RPMI7951 (cell line): ENCODE measurements around the gene COPG2. TPM values are rescaled to one million over a fixed set of nuclear protein-coding genes. Genes with fewer than 3 reads are reported as not detected.
"Not testable (repeated sequence)": the region's sequence is repeated elsewhere in the genome, so short reads cannot be mapped to it uniquely, and the experiment has no call there.

Experiments used
- DNase-seq: peaks from one replicate; pipeline ENCODE4 v3.0.0-alpha.2; 2012; ENCODE audit warnings: low read depth
- total RNA-seq: library from RNA; depleted of rRNA; stranded (reverse); fragments of >200 nt; shearing (Covaris generic); gene quantifications from 2 replicates; pipeline ENCODE4 v1.2.3, GENCODE V29; 2014

The COPG2 gene
- total RNA-seq, 1 experiment from 2014 or later: 39.3 TPM

DNA sequence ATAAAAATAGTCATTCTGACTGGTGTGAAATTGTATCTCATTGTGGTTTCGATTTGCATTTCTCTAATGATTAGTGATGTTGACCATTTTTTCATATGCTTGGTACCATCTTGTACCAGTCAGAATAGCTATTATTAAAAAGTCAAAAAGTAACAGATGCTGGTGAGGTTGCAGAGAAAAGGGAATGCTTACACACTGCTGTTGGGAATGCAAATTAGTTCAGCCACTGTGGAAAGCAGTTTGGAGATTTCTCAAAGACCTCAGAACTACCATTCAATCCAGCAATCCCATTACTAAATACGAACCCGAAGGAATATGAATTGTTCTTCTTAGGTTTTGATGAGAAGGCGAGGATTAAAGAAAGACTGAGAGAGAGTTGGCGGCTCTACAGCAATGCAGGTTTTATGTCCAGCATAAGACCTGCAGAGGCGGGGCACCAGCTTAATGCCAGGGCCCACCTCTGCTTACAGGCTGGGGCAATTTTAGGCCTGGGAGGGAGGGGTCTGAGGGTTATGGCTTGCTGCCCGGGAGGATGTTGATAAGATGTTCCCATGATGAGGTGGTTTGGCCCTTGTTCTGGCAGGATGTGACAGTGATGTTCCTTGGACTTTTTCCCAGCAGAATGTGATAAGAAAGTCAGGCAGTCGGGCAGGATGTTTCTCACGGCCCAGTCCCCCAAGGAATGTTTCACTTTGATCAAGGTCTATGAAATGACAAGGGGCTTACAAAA is 102.2 kb downstream of the COPG2 start:
- DNase-seq: peak; percentile 82

DNA sequence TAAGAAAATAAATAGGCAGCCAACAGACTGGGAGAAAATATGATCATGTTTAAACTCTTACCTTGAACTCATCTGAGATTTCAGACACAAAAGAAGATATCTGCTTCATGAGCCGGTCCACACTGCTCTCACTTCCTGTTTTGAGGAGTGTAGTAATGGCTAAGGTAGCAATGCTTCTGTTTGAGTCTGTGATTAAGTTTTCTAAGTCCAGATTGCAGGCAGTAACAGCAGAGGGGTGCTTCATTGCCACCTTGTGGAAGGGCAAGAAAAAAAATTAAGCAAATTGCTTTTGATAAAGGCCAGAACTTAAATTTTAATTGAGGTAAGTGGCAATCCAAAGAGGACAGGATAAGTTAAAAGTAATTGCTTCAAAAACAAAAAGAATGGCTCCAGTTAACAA is 107.6 kb downstream of the COPG2 start:
- peak; percentile 46 for DNase-seq

DNA sequence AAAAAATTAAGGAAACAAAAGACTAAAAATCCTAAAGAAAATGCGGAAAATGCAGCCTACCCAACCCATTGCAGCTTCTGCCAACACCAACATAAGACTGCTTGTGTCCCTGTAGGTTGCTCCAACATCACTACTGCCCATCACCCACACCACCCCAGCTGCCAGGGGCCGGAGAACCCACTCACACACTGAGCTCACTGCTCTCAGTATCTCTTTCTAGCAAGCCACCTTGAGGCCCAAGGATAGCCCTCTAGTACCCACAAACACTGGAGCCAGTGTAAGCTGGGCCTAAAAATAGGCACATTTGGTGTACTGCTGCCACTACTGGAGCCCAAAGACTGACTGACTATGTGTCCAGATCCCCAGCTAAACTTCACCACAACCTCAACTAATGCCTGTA is 109.4 kb downstream of the COPG2 start:
- no peak for DNase-seq

DNA sequence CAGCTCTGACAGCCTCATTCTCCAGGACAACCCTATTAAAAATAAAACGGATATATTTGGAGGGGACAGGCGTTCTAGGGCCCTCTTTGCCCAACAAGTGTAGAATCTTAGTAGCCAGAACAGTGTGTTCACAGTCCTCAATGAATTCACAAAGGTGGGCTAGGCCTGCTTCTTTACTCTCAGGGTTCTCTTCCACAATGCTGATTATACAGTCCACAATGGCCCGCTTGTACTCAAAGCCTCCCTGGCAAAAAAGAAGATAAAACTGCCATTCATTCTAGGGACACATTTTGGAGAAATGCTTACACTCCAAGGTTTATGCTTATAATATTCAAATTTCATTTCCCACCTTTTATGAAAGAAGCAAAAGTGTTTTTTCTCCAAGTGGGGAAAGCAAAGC is 114.1 kb downstream of the COPG2 start:
- peak; percentile 7 for DNase-seq

DNA sequence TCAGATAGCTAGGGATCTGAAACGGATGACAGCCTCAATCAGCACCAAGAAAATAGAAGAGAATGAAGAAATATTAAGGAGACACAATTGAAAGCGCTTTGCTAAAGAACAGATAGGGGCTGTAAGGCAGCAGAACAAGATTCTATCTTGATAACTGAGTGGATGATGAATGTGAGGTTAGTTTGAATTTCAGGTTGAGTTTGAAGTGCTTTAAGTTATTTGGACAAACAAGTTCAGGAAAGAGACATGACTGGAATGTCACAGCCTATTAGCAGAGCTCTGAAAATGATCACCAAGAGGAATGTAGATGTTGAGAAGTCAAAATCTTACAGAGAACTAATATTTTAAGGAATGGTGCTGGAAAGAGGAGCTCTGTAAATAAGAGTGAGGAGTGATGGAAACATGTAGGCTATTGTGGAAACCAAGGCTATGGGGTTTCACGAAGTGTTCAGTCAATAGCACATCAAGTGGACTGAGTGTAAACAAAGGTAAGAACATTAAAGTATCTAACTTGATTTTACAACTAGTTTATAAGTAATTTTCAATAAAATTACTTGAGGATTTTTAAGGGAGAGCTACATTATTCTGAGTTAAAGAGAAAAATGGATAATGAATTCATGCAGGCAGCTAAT is 115.0 kb downstream of the COPG2 start:
- DNase-seq: no peak

DNA sequence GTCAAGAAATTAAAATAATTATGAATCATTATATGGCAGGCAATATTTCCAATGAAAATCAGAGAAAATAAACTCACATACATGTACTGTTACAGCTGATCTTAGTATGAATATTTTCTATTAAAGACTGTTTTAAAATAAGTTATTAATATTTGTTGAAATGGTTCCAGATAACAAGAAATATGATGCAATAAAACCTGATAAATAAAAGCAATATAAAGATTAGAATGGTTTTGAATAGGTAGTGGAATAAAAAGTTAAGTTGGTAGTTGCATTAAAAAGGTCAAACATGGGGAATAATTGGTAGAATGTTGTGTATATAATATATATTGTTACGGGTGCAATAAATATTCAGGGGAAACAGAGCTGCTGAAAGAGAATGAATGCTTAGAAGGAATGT is 124.2 kb downstream of the COPG2 start:
- no peak for DNase-seq

DNA sequence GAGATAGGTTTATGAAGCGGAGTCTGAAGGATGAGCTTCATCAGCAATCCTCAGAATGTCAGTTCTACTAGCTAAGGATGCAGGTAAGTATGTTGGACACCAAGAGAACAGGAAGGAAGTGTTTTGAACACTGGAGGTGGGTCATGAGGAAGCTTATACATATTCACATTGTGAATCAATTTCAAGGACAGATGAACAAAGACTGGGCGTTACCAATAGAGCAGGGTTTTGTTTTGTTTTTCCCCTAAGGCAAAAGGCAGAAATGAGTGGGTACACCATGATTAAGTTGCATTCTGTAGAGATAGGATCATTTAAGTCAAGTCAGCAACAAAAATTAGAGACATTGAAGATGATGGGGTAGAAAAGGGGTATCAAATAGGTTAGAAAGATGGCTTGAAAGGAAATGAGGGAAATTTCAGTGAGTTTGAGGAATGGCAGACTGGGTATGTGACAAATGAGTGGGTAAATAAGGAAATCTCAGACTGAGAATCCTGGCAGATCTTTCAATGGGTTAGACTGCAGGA is 125.0 kb downstream of the COPG2 start:
- no peak for DNase-seq

DNA sequence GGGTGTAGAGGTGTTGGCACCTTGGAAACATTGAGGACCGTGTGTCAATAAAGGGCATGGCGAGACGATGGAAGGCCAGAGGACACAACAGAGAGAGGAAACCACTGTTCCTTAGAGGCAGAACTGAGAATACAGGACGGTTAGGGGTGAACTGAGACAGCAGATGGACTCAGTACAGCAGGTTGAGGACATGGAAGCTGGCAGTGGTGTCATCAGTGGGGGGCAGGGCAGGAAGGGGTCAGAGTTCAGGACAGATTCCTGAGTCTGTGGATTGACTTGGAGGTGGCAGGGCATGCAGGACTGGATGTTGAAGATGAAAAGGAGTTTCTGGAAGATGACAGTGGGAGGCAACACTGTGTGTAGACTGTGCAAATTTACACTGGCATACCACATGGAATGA is 126.3 kb downstream of the COPG2 start:
- DNase-seq: not testable (repeated sequence)

DNA sequence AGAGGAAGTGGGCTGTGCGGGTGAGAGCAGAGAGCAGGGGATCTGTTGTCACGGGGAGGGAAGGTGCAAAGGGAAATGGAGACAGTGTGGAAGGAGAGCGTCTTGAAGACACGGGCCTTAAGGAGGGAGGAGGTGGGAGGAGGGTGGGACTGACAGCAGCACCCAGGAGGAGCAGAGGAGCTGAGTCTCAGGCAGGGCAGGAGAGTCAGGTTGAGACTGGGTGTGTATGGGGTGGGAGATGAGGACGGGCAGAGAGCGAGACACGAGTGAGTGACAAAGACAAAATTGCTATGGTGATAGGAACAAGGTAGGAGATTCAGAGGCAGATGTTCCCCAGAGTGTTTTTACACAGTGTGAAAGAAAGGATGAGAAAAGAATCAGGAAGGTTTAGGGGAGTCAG is 127.3 kb downstream of the COPG2 start:
- not testable (repeated sequence) for DNase-seq

DNA sequence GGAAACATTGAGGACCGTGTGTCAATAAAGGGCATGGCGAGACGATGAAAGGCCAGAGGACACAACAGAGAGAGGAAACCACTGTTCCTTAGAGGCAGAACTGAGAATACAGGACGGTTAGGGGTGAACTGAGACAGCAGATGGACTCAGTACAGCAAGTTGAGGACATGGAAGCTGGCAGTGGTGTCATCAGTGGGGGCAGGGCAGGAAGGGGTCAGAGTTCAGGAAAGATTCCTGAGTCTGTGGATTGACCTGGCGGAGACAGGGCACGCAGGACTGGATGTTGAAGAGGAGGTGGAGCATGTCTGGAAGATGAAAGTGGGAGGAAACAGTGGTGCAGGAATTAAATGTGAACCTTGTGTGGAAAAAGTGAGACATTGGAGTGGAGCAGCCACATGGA is 130.7 kb downstream of the COPG2 start:
- not testable (repeated sequence) for DNase-seq

DNA sequence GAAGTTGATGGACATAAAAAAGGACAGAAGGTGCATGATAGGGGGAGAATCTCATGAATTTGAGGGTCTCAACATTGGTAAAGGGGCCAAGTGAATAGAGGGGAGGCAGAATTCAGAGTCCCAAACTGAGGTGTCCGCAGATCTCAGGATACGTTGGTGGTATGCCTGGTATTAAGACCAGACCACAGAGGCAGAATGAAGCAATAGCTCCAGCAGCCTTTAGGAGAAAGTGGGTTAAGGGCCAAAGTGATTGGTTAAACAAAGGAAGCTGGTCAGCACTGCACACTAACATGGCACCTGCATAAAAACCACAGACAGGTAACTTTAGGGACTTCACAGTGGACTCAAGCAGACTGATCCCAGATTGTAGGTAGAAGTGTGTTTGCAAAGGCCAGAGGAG is 139.1 kb downstream of the COPG2 start:
- DNase-seq: no peak

DNA sequence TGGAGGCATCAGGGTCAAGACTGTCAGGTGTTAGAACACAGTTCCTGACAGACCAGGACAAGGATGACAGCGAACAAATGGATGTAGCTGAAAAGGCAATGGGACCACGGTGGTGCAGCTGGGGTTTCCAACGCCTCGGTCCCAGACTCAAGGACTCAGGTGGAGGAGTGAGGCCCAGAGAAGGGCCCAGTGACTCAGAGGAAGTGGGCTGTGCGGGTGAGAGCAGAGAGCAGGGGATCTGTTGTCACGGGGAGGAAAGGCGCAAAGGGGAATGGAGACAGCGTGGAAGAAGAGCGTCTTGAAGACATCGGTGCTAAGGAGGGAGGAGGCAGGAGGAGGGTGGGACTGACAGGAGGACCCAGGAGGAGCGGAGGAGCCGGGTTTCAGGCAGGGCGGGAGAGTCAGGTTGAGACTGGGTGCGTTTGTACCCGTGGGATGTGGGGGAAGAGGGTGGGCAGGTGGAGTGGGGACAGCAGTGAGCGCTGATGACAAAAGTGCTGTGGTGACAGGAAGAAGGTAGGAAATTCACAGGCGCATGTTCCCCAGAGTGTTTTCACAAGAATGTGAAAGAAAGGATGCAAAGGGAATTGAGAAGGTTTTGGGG is 140.7 kb downstream of the COPG2 start:
- not testable (repeated sequence) for DNase-seq

DNA sequence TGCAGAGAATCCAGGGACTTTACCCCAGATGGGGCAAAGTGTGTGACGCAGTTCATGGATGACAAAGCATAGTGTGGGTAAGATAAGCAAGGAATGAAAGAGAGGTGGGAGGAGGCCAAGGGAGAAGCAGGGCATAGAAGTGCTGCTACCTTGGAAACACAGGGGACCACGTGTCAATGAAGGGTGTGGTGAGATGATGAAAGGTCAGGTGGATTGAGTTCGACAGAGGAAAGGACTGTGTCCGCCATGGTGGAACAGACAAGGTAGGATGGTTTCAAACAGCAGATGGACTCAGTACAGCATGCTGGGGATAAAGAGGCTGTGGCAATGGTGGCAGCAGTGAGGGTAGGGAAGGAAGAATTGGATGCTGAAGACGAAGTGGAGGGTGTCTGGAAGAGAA is 143.9 kb downstream of the COPG2 start:
- no peak for DNase-seq

DNA sequence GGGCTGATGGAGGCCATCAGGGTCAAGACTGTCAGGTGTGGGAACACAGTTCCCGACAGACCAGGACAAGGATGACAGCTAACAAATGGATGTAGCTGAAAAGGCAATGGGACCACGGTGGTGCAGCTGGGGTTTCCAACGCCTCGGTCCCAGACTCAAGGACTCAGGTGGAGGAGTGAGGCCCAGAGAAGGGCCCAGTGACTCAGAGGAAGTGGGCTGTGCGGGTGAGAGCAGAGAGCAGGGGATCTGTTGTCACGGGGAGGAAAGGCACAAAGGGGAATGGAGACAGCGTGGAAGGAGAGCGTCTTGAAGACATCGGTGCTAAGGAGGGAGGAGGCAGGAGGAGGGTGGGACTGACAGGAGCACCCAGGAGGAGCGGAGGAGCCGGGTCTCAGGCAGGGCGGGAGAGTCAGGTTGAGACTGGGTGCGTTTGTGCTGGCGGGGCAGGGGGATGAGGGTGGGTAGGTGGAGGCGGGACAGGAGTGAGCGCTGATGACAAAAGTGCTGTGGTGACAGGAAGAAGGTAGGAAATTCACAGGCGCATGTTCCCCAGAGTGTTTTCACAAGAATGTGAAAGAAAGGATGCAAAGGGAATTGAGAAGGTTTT is 144.9 kb downstream of the COPG2 start:
- not testable (repeated sequence) for DNase-seq

DNA sequence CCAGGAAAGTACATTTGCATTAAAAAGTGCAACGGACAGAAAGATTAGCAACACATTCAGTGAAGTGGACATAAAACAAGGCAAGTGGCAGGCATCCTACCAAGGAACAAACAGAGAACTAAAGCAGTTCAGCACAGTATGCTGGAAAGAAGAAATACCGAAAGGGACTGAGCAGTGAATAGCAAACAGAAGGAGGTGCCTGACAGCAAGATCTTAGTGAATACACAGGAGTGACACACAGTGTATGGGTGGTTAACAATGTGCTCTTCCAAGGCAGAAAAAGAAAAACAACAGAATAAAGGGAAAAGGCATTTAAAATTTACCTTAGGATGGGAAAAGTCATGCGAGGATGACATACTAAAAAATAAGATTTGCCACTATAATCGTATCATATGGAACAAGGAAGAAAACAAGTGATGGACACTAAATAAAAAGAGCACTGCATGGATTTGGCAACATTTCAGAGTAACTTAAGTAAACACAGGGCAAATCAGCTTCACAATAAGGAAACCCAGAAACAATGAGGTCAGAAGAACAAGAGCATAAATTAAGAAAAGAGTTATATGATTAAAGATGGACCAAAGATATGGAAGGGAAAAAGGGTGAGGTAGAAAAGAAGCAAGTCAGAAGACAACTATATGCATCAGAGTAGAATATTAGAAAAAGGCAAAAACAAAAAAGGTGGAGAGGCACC is 147.1 kb downstream of the COPG2 start:
- DNase-seq: no peak

DNA sequence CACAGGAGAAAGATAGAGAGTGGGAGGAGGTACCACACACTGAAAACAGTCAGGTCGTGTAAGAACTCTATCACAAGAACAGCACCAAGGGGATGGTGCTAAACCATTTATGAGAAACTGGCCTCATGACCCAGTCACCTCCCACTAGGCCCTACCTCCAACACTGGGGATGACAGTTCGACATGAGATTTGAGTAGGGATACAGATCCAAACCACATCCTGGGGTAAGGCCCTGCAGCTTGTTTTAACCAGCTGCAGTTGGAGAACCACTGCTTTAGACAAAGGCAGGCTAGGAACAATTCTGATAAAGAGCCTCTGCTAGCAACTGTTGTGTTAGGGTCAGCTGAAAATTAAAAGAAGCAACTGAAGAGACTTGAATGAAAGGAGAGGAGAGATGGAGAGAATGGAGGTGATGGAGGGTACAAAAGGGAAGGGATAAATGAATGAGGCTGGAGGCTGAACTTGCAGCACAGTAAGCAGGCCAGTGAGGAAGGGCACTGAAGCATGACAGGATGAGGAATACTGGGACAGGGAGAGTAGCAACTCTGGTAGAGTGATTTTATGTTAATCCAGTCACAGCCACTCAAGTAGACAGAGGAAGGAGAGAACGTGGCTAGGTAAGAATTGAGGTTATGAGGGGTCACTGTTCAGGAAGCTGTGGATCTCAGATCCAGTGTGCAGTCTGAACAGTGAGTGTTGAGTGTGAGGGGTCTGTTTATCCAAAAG is 153.1 kb downstream of the COPG2 start:
- no peak for DNase-seq

DNA sequence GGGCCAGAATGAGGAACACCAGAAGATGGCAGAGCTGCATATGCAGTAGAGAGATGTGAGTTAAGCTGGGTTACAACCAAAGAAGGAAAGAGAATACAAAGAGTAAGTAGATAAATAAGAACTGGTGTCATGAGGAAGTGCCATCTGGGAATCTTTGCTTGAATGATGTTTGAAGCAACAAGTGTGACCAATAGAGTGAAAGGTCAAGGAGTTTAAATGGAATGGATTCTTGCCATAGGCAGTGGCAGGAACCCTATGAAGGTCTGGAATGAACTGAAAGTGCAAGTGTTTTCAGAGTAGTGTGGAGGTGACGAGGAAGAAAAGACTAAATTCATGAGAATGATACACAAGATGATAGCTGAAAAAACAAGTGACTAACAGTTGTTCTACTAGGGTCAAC is 155.1 kb downstream of the COPG2 start:
- DNase-seq: no peak

DNA sequence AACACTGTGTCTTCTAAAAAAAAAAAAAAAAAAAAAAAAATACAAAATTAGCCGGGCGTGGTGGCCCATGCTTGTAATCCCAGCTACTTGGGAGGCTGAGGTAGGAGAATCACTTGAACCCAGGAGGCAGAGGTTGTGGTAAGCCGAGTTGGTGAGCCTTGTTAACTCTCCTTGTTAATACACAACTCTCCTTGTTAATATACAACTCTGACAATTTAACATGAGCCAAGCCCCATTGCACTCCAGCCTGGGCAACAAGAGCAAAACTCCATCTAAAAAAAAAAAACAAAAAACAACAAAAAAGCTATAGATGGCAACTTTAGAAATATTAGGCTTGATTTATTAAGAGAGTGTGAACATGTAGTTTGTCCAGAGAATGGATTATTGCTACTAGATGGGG is 156.5 kb downstream of the COPG2 start:
- not testable (repeated sequence) for DNase-seq

DNA sequence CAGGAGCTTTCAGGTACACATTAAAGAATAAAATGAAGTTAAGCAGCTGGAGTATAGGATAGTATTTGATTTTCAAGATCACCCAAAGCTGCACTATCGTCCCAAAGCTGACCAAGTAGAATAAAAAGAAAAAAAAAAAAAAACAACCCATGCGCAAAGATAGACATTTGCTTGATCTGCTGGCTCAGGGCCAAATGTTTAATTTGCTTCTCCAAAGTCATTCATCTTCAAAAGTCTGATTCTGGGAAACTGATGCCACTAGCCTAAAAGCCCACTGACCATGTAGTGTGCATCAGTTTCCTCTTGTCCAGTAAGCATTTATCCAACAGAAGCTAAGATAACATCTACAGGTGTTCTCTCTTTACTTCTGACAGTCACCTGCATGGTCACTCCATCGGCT is 162.2 kb downstream of the COPG2 start:
- DNase-seq: no peak

DNA sequence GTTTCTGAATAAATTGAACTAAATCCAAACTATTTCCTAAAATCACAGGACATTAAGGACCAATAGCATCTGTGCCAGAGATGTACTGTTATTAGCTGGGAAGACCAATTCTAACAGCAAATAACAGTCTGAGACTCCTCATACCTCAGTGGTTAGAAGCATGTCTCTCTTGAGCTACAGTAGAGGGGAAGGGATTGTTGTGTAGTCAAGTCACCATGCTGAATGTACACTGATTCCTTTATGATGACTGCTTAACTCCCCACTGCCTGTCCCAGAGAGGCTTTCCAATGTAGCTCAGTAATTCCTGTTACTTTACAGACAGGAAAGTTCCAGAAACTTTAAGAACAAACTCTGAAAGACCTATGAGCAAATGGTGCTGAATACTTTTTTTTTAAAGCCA is 162.8 kb downstream of the COPG2 start:
- no peak for DNase-seq

DNA sequence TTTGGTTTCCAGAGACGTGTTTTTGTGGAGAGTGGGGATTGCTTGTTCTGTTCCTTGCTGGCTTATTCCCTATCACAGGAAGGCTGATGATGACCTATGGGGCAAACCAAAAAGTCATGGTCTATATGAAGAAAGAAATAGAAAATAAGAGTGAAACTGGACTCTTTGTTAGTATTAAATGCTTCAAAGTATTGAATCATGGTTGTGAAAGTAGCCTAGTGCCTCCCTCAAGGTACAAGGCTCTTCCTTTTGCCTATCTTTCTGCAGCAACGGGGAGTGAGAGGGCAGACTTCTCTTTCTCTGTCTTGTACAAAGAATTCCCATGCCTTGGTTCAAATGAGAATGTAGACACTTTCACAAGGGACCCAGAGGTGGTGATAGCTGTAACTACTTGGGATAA is 167.6 kb downstream of the COPG2 start:
- DNase-seq: no peak
